GM12801 (cell line): ENCODE data around the gene GRM3.

Experiments
- CTCF ChIP-seq: IDR thresholded peaks from one replicate; pipeline ENCODE4 v1.5.1; 2011; ENCODE audit warnings: control low read depth; ENCODE audit not compliant: insufficient read length; ENCODE audit errors: extremely low read depth

GRM3 gene

GRCh38 chr7:86664991-86665390 lies 21.3 kb downstream of the GRM3 start:
- TF ChIP-seq CTCF = no peak

GRCh38 chr7:86665669-86666068 lies 22.0 kb downstream of the GRM3 start:
- TF ChIP-seq CTCF = no peak

GRCh38 chr7:86667732-86668131 lies 24.0 kb downstream of the GRM3 start:
- no peak for TF ChIP-seq CTCF

GRCh38 chr7:86668315-86668714 lies 24.6 kb downstream of the GRM3 start:
- TF ChIP-seq CTCF = no peak

- TF ChIP-seq CTCF = no peak
Observed at GRCh38 chr7:86687831-86688230, 44.1 kb downstream of the GRM3 start.

- no peak for TF ChIP-seq CTCF
Observed at GRCh38 chr7:86689363-86689762, 45.7 kb downstream of the GRM3 start.

GRCh38 chr7:86692755-86693154 lies 49.0 kb downstream of the GRM3 start:
- no peak for TF ChIP-seq CTCF

- no peak for TF ChIP-seq CTCF
Observed at GRCh38 chr7:86706406-86706805, 62.7 kb downstream of the GRM3 start.
